ENCODE results near the gene MRPL39.
"Not testable (repeated sequence)": the region's sequence is repeated elsewhere in the genome, so short reads cannot be mapped to it uniquely, and the experiment has no call there.

The MRPL39 gene

GRCh38 chr21:25607151-25608043, at the start of gene MRPL39:
MRPL39 (minus strand) TSS chr21:25607481; CDS start chr21:25607475, 6 bp downstream.
- peak; percentile 73 to 85 (median 84) for DNase-seq (ENCODE audit: low read depth in 3 of 3)

DNA sequence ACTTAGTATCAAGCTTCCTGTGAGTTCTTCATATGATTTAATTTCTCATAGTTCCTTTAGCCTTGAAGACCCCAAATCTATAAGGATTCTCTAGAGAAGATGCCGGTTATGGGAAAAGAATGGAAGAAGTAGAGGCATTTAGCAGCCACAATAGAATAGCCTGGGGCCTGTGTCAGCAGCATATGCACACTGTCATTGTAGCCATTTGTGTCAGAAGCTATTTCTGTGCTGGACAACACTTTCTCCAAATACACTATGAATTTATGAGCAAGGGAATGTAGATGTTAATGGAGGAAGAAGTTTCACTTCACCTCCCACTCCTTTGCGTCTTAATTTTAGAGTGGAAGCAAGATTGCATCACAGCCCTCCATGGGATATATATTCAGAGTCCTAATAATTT, 49.1 kb upstream of the MRPL39 start:
- no peak for DNase-seq (ENCODE audit: low read depth in 3 of 3)

- DNase-seq (ENCODE audit: low read depth in 3 of 3): no peak
Observed at GRCh38 chr21:25649146-25649545, 41.9 kb upstream of the MRPL39 start.

DNA sequence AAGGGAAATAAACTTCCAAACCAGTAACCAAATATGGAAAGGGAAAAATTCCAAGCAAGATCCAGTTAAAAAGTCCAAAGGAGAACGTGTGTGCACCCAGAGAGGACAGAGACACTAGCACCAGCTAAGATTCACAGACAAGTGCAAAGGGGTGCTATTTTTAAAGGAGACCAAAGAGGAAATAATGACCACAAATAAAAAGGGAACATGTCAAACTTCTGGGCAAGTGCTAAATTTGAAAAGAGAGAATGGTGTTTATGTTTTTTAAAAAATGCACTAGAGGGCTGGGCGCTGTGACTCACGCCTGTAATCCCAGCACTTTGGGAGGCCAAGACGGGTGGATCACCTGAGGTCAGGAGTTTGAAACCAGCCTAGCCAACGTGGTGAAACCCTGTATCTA, 40.4 kb upstream of the MRPL39 start:
- DNase-seq (ENCODE audit: low read depth in 3 of 3): no peak

GRCh38 chr21:25646474-25646873, 39.2 kb upstream of the MRPL39 start:
- DNase-seq (ENCODE audit: low read depth in 3 of 3): no peak

DNA sequence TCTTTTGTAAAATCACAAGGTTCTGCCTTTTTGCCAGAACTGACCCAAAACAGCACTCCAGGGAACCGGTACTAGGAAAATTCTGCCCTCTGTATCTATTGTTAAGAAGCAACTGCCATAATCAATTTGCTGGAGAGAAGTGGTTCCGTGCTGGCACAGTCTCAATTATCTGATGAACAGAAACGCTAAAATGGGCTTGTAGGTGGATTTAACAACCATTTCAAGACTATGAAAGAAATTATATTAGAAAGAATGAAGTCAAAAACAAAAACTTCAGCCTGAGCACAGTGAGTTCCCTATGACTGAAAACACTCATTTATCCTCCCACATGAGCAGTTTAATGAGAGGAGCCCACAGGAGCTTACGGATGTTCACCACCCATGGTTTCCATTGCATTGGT, 36.2 kb upstream of the MRPL39 start:
- no peak for DNase-seq (ENCODE audit: low read depth in 3 of 3)

- no peak for DNase-seq (ENCODE audit: low read depth in 3 of 3)
Observed at GRCh38 chr21:25640943-25641292, 33.6 kb upstream of the MRPL39 start.

- DNase-seq (ENCODE audit: low read depth in 3 of 3): no peak
Observed at GRCh38 chr21:25640202-25640942, 33.1 kb upstream of the MRPL39 start.

- DNase-seq (ENCODE audit: low read depth in 3 of 3): peak in 2 of 3 donors; percentile 11 to 36
Observed at GRCh38 chr21:25639551-25640201, 32.4 kb upstream of the MRPL39 start.

GRCh38 chr21:25638660-25639550, 31.6 kb upstream of the MRPL39 start, which contains the start of gene JAM2:
JAM2 (plus strand) TSS chr21:25639258; CDS start chr21:25639822, 564 bp downstream.
- DNase-seq (ENCODE audit: low read depth in 3 of 3): peak in 1 of 3 donors; percentile 33

GRCh38 chr21:25637851-25638659, 30.8 kb upstream of the MRPL39 start:
- no peak for DNase-seq (ENCODE audit: low read depth in 3 of 3)

- no peak for DNase-seq (ENCODE audit: low read depth in 3 of 3)
Observed at GRCh38 chr21:25636727-25637126, 29.4 kb upstream of the MRPL39 start.

GRCh38 chr21:25635310-25635709, 28.0 kb upstream of the MRPL39 start:
- DNase-seq (ENCODE audit: low read depth in 3 of 3): no peak

DNA sequence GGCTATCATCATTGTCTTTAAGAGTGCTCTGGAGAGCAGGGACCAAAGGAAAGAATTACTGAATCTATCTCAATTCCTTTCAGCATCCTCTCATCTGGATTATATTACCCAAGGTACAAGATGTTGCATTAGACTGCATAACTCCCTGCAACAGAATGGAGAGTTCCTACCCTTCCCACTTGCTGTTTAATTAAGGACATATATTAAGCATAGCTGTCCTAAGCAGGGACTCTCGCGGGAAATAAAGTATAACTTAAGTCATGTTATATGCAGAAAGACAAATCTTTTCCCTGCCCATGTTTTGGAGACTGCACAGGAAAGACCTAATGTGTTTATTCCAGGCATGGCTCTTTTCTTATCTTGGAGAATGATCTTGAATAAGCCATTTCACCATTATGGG, 25.0 kb upstream of the MRPL39 start:
- DNase-seq (ENCODE audit: low read depth in 3 of 3): no peak

DNA sequence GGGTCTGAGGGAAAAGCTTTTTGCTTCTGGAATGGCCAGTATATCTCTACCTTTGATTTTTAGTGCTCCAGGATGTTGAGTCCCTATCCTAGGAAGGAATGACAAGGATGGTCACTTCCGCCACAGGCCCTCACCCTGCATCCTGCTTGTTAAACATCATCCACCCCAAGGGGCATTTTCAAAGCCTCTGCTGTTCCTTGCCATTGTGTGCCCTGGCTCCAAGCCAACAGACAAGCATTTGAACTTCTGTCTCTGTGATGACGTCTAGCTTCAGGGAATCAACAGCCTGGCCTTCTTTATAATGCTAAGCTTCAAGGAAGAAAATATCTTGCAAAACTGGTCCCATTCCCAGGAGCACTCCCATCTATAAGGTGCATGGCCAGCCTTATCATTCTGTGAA, 19.5 kb upstream of the MRPL39 start:
- no peak for DNase-seq (ENCODE audit: low read depth in 3 of 3)

GRCh38 chr21:25625776-25626555, 18.7 kb upstream of the MRPL39 start:
- not testable (repeated sequence) for DNase-seq (ENCODE audit: low read depth in 3 of 3)

GRCh38 chr21:25625036-25625435, 17.8 kb upstream of the MRPL39 start:
- DNase-seq (ENCODE audit: low read depth in 3 of 3): no peak

DNA sequence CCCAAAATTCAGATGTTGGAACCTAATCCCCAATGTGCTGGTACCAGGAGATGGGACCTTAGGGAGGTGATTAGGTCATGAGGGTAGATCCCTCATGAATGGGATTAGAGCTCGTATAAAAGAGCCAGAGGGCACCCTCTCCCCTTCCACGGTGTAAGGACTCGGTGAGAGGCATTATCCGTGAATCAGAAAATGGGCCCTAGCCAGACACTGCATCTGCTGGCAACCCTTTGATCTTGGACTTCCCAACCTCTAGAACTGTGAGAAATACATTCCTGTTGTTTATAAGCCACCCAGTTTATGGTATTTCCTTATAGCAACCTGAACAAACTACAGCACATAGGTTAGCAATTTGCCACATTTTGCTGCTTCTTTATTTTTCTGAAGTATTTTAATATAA, 17.2 kb upstream of the MRPL39 start:
- no peak for DNase-seq (ENCODE audit: low read depth in 3 of 3)

DNA sequence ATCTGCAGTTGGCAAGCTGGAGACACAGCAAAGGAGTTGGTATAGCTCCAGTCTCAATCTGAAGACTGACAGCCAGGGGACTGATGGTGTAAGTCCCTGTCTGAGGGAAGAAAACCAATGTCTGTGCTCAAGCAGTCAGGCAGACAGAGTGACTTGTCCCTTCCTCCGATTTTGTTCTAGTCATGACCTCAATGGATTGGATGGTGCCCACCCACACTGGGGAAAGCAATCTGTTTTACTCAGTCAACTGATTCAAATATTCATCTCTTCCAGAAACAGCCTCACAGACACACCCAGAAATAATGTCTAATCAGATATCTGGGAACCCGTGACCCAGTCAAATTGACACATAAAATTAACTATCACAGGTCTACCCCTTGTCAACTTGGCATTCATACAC, 11.9 kb upstream of the MRPL39 start:
- DNase-seq (ENCODE audit: low read depth in 3 of 3): no peak

- no peak for DNase-seq (ENCODE audit: low read depth in 3 of 3)
Observed at GRCh38 chr21:25615880-25616279, 8.6 kb upstream of the MRPL39 start.

Data from stimulated activated CD4-positive, alpha-beta T cell treated with anti-CD3 and anti-CD28 coated beads, TNF-alpha, amount 100 ng/mL, for 48 hours (primary cell).